ENCODE measurements around the gene XPR1. TPM values are rescaled to one million over a fixed set of nuclear protein-coding genes. Genes with fewer than 3 reads are reported as not detected.

The XPR1 gene
- total RNA-seq, 4 donors from 2014 or later, result 7.8 to 119 (median 75.3) TPM

- no peak overlapping the region for H3K27ac ChIP-seq
- H3K36me3 ChIP-seq, result no peaks in the 10 kb centered on the region
- no peaks in the 10 kb centered on the region for H3K9me3 ChIP-seq
- H3K4me1 ChIP-seq, result peaks cover 0 to 4% (median 0%) of the 10 kb centered on the region in 4 donors
- intact Hi-C loops (cut with DNase I; ENCODE audit: low total_unique reads), result no loop called here
- WGBS, 2 donors (ENCODE audit: low coverage in 1 of 2), result 72 to 83% methylated on average over 2 to 9 of the region's 9 CpGs
- no peaks in the 10 kb centered on the region for H3K27me3 ChIP-seq
- TF ChIP-seq CTCF (IDR thresholded peaks at IDR 0.05) (no peak), POLR2A (IDR thresholded peaks at IDR 0.05) (no peak), EP300 (IDR thresholded peaks at IDR 0.05; ENCODE audit: low read depth) (no peak), POLR2AphosphoS5 (IDR thresholded peaks at IDR 0.05) (no peak)
- no peak overlapping the region for H3K4me3 ChIP-seq
- in situ Hi-C loops (cut with MboI; ENCODE audit: low pct_ligation_motif_present in 1 of 4, low pct_unique_long_range_greater_than_20kb in 1 of 4, low sequenced_read_pairs in 3 of 4), result no loop called here
- DNase-seq, result no peak
Observed at GRCh38 chr1:180939073-180939710, 307.4 kb downstream of the XPR1 start.

DNA sequence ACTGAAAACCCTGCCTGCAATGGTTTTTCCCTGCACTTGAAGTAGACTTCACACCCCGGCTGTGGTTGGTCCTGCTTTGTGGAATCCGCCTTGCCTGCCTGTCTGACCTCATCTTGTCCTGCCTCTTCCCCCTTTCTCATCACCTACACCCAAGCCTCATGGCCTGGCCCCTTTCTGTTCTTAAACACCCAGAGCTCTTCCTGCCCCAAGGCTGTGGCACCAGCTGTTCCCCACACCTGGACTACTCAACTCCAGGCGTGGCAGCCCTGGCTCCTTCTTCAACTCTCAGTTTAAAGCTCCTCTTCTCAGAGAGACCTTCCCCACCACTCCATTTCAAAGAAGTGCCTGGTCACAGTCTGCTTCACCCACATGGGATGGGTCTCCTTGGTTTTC is 307.9 kb downstream of the XPR1 start:
- Histone ChIP-seq H3K27ac (no peak overlapping the region), H3K4me3 (no peak overlapping the region), H3K27me3 (no peaks in the 10 kb centered on the region), H3K4me1 (peaks cover 0 to 4% (median 0%) of the 10 kb centered on the region in 4 donors), H3K9me3 (no peaks in the 10 kb centered on the region), H3K36me3 (no peaks in the 10 kb centered on the region)
- TF ChIP-seq POLR2A (IDR thresholded peaks at IDR 0.05) (no peak), POLR2AphosphoS5 (IDR thresholded peaks at IDR 0.05) (no peak), CTCF (IDR thresholded peaks at IDR 0.05) (no peak), EP300 (IDR thresholded peaks at IDR 0.05; ENCODE audit: low read depth) (no peak)
- intact Hi-C loops (cut with DNase I; ENCODE audit: low total_unique reads), result no loop called here
- WGBS, 2 donors (ENCODE audit: low coverage in 1 of 2), result 78% methylated on average over 3 of the region's 3 CpGs; no CpG with 5 or more reads in 1 of the 2 donors
- DNase-seq, result no peak
- in situ Hi-C loops (cut with MboI; ENCODE audit: low pct_ligation_motif_present in 1 of 4, low pct_unique_long_range_greater_than_20kb in 1 of 4, low sequenced_read_pairs in 3 of 4), result no loop called here

Small RNA genes lying within 50 kb of the gene (small RNA-seq; reads per million reads assigned to genes)
- 0 reads per million in 4 donors for gene RF00026

Other genes with a start within 250 kb of the XPR1 start
- 10 to 100 TPM in 3 of 4 donors, 1 to 10 TPM in 1; 9.7 to 48.4 (median 38.6) TPM for gene ACBD6, start 129.4 kb upstream of the XPR1 start, total RNA-seq
- gene OVAAL, start 73.1 kb upstream of the XPR1 start, total RNA-seq, result under 1 TPM in 1 of 4 donors, not detected in 3; 0.41 TPM

All from transverse colon (tissue), 4 donors.